CD4-positive, alpha-beta T cell treated with Interleukin-4 for 4 hours (primary cell): Measurements from ENCODE around the gene SLAMF1.
"Not testable (repeated sequence)": the region's sequence is repeated elsewhere in the genome, so short reads cannot be mapped to it uniquely, and the experiment has no call there.

Source experiments
- DNase-seq: peaks from one replicate; pipeline ENCODE4 v3.0.0-alpha.2; 2020

SLAMF1 gene

GRCh38 chr1:160664573-160665051 lies 17.8 kb upstream of the SLAMF1 start:
- peak; percentile 62 for DNase-seq

DNA sequence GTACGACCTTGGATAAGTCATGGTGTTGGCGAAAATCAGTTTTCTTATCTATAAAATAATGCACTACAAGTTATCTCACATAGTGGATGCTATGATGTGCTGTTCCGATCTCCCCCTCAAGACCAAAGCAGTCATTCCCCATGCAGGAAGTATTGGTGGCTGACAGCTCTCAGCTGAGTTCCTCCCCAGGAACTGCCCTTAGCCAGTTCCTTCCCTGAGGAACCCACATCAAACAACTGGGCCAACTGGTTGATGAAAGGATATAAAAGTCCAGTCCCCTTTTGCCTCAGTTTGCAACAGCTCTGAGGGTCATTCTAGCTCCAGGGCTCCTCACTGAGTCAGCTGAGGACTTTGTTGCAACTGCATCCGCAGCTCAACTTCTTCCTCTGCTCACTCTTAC lies 16.1 kb upstream of the SLAMF1 start:
- DNase-seq = peak; percentile 30

DNA sequence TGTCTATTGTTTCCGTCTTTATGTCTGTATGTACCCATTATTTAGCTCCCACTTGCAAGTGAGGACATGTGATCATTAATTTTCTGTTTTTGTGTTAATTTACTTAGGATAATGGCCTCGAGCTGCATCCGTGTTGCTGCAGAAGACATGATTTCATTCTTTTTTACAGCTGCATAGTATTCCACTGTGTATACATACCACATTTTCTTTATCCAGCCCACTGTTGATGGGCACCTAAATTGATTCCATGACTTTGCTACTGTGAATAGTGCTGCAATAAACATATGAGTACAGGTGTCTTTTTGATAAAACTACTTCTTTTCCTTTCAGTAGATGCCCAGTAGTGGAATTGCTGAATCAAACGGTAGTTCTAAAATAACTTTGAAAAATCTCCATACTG lies 12.7 kb upstream of the SLAMF1 start:
- no peak for DNase-seq

- DNase-seq = no peak
These were observed 12.0 kb upstream of the SLAMF1 start for GRCh38 chr1:160658814-160659193.

GRCh38 chr1:160658162-160658813 lies 11.4 kb upstream of the SLAMF1 start:
- no peak for DNase-seq

GRCh38 chr1:160657250-160657781 lies 10.5 kb upstream of the SLAMF1 start:
- DNase-seq = no peak

GRCh38 chr1:160656737-160657136 lies 9.9 kb upstream of the SLAMF1 start:
- no peak for DNase-seq

- DNase-seq = no peak
These were observed 6.8 kb upstream of the SLAMF1 start for GRCh38 chr1:160653620-160654016.

- no peak for DNase-seq
These were observed 6.2 kb upstream of the SLAMF1 start for GRCh38 chr1:160652924-160653619.

DNA sequence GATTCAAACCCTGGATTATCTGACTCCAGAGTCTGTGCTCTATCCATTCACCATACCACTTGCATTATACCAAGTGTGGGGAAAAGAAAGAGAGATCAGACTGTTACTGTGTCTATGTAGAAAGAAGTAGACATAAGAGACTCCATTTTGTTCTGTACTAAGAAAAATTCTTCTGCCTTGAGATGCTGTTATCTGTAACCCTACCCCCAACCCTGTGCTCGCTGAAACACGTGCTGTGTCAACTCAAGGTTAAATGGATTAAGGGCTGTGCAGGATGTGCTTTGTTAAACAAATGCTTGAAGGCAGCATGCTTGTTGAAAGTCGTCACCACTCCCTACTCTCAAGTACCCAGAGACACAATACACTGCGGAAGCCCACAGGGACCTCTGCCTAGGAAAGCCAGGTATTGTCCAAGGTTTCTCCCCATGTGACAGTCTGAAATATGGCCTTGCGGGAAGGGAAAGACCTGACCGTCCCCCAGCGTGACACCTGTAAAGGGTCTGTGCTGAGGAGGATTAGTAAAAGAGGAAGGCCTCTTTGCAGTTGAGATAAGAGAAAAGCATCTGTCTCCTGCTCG lies 5.3 kb upstream of the SLAMF1 start:
- DNase-seq = not testable (repeated sequence)

- no peak for DNase-seq
These were observed 4.7 kb upstream of the SLAMF1 start for GRCh38 chr1:160651433-160652064.

DNA sequence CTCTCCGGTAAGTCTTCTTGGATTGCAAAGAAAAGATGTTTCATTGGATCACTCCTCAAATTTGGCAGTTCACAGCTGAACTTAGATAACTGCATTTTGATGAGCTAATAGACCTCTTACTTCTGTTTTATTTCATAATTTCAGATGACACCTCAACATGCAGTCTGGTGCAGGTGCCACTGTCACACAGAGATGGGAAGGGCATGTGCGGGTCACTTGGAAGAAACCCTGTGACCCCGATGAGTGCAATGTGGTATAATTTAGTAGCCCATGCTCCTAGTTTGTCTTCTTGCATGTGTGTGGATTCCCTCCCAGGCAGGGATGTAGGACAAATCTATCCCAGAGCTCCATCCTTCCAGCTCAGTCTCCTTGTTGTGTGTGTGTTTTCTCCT lies 481 bp upstream of the SLAMF1 start:
- no peak for DNase-seq

DNA sequence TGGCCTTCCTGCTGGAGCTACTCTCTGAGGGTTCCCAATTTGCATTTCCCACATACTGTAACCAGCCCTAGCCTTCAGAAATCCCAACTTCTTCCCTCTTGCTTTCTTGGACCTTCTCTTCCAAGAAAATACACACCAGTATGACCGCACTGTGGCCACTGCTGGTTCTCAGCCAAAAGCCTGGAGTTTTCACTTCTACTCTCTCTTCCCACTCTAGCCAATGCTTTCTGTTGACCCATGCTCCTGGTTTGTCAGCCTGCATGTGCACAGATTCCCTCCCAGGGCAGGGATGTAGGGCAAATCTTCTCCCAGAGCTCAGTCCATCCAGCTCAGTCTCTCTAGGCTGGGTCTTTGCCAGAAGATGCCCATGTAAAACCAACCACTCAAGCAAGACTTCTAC lies 664 bp downstream of the SLAMF1 start:
- DNase-seq = no peak

DNA sequence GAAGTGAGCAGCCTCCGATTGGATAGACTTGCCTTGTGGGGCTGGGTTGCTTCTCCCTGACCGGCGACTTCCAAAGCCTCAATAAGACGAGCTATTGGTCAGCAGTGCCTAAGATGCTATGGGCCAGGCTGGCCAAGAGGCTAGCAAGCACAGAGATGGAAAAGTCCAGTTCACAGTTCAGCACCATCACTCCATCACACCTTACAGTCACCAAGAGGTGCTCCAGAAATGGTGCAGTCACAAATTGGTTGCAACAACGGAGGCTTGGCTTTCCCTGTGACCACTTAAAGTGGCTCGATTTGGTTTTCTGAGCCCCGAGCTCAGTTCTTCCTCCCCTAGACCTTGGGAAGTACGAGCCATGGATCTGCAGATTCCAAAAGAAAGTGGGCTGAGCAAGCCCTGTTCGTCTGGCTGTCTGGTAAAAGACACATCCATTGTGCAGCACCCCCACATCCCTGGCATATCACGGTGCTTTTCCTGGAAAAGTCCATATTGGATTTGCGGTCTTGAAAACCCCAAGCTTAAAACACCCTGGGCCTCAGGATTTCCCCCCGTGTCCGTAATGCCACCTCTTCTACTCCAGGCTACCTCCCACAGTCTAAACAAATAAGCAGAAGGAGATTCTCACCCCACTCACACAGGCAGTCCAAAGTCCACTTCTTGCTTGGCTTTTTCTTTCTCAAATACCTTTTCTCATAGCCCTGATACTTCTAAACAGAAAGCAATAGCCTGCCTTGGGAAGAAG lies 1.3 kb downstream of the SLAMF1 start:
- no peak for DNase-seq

- DNase-seq = no peak
These were observed 2.4 kb downstream of the SLAMF1 start for GRCh38 chr1:160644399-160644798.

GRCh38 chr1:160643138-160643537 lies 3.7 kb downstream of the SLAMF1 start:
- no peak for DNase-seq

GRCh38 chr1:160642281-160642644 lies 4.6 kb downstream of the SLAMF1 start:
- no peak for DNase-seq

- DNase-seq = peak; percentile 60
These were observed 5.2 kb downstream of the SLAMF1 start for GRCh38 chr1:160641323-160642280.

GRCh38 chr1:160640359-160641123 lies 6.3 kb downstream of the SLAMF1 start:
- DNase-seq = peak; percentile 75

DNA sequence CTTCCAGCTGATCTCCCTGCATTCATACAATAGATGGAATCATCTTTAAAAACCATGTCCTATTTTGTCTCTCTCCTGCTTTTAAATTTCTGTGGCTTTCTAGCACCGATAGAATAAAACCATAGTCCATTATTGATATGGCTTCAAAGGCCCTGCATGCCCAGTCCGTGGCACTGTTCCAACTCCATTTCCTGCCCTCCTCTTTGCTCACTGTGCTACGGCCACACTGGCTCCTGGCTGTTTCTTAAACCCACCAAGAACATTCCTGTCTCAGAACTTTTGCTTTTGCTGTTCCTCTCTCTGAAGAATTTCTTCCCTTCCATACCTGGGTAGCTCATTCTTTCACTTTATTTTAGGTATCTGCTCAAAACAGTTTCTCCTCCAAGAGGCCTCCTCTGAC lies 7.2 kb downstream of the SLAMF1 start:
- no peak for DNase-seq

DNA sequence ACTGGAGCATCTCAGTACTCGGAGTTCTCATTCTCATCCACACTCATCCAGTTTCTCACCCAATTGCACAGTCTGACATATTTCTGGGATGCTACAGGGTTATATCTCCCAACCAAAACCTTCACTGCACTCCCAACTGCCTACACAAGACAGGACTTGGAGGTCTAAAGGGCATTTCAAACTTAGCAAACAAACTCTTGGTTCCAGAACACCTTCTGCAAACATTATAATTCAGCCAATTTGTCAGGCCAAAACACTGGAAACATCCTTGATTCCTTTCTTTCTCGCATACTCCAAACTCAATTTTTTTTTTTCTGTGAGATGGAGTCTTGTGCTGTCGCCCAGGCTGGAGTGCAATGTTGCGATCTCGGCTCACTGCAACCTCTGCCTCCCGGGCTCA lies 7.9 kb downstream of the SLAMF1 start:
- no peak for DNase-seq
